AG04449 (cell line): ENCODE results near the gene ARHGEF40.

Source experiments
- CTCF ChIA-PET: fragments of 350-600 bp; formaldehyde crosslinking; extraction: SDS; loops from one replicate; lab custom pipeline; 2021; ENCODE audit warnings: antibody characterized with exemption; lab: Yijun Ruan, JAX
- POLR2A ChIA-PET: fragments of 400-600, 350-600 bp; formaldehyde crosslinking; extraction: SDS; loops from one replicate; lab custom pipeline; 2020; ENCODE audit warnings: antibody characterized with exemption, inconsistent platforms; lab: Yijun Ruan, JAX
- DNase-seq: peaks from one replicate; pipeline ENCODE4 v3.0.0-alpha.2; 2010; ENCODE audit warnings: low read depth, low spot score
- H3K4me3 ChIP-seq: 2 replicates; pipeline ENCODE4 v1.5.1; 2011; ENCODE audit warnings: low read depth, mild to moderate bottlenecking, control low read depth, low read length
- CTCF ChIP-seq: IDR thresholded peaks from one replicate; pipeline ENCODE4 v1.5.1; 2011; ENCODE audit warnings: mild to moderate bottlenecking, moderate library complexity, low read length, control low read depth, inconsistent platforms; ENCODE audit not compliant: insufficient read depth; ENCODE audit errors: missing control alignments

The ARHGEF40 gene

DNA sequence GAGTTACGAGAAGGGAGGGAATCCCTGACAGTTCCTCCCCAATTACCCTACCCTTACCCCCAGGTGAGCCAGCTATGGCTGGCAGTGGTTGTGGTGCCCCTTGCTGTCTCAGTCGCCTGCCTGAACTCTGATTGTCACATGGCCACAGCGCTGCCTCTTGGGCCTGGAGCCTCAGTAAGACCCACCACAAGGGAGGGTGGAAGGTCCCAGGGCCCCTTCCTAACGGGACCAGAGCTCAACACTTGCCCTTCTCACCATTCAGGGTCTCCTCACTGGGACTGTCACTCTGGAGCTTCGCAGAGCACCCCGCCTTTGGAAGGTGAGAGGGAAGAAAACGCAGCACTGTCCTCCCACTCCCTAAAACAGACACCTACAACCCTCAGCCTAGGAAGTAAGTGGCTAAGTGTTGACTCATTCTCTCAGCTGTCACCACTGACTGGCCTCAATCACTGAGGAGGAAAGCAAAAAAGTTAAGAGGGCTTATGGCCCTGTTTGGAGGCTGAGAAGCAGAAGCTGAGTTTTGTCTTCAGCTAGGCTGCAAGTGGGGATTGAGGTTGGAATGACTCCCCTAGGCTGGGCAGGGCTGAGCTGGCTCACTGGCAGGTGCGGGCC is 31.8 kb downstream of the ARHGEF40 start:
- DNase-seq, result no peak
- TF ChIP-seq CTCF, result no peak
- ChIA-PET POLR2A (interaction anchor here (1.5 kb wide), 1 partner anchor 31 kb away, joined by 15 read pairs; the partner anchor contains the start of gene ARHGEF40), CTCF (interaction anchor here (1.0 to 14.2 kb wide), 15 partner anchors 7 to 411 kb away, joined by 3 to 684 read pairs (median 43); partner anchors contain the start of genes ARHGEF40, METTL17, SLC39A2 and ZNF219)
- H3K4me3 ChIP-seq, result no peak overlapping the region

DNA sequence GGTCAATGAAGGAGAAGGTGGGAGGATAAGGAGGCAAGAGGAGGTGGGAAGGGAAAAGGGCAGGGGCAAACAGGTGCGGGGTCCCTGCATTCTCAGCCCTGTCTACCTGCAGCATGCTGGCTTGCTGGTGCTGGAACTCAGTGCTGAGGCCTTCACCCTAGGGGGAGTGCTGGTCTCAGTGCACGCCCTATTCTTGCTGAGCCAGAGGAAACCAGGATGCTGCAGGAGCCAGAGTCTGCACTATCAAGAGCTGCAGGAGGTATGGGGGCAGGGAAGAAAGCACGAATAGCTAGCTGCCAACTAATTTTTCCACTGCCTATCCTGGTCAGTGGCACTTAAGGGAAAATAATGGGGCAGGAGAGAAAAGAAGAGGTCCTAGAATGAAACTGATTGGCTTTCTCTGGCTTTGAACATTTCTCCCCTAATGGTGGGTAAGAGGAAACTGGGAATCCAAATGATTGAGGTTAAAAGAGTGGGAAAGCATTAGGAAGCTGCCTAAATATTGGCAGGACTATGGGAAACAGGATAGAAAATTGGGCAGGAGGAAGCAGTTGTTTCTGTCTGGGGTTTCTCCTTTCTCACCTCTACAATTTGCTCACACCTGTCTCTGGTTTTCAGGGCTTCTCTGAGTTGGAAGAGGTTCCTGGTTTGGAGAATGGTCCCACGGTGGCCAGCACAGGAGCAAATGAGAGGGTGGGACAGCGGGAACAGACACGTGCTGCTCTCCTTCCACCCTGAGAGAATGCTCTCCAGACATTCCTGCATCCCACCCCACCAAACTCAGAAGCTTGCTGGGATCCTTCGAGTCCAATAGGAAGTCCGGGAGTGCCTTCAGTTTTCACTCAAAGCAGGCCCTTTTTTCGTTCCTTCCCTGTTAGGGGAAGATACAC is 32.7 kb downstream of the ARHGEF40 start:
- DNase-seq, result no peak
- TF ChIP-seq CTCF, result no peak
- H3K4me3 ChIP-seq, result peak overlapping the region; percentile 55
- POLR2A ChIA-PET, result interaction anchor here (1.0 to 2.5 kb wide), 2 partner anchors 15 to 31 kb away, joined by 3 to 16 read pairs; no protein-coding TSS in a partner anchor
- CTCF ChIA-PET, result interaction anchor here (0.6 to 14.2 kb wide), 22 partner anchors 8 to 416 kb away, joined by 3 to 684 read pairs (median 44); partner anchors contain the start of genes ARHGEF40, METTL17, RNASE7 and SLC39A2

GRCh38 chr14:21103411-21103709 is 33.3 kb downstream of the ARHGEF40 start:
- ChIA-PET CTCF (interaction anchor here (0.6 to 14.2 kb wide), 26 partner anchors 8 to 415 kb away, joined by 3 to 684 read pairs (median 34); partner anchors contain the start of genes ARHGEF40, METTL17, NDRG2 and RNASE7), POLR2A (interaction anchor here (1.0 to 2.5 kb wide), 2 partner anchors 16 to 32 kb away, joined by 3 to 16 read pairs; no protein-coding TSS in a partner anchor)
- H3K4me3 ChIP-seq, result peak overlapping the region; percentile 55
- no peak for TF ChIP-seq CTCF
- no peak for DNase-seq

GRCh38 chr14:21103710-21104447 is 33.8 kb downstream of the ARHGEF40 start:
- TF ChIP-seq CTCF, result peak; percentile 90
- CTCF ChIA-PET, result interaction anchor here (0.7 to 14.2 kb wide), 45 partner anchors 9 to 673 kb away, joined by 3 to 684 read pairs (median 7); partner anchors contain the start of genes ARHGEF40, METTL17, NDRG2 and RNASE7
- POLR2A ChIA-PET, result interaction anchor here (0.9 to 2.5 kb wide), 7 partner anchors 11 to 133 kb away, joined by 3 to 16 read pairs (median 4); no protein-coding TSS in a partner anchor
- peak overlapping the region; percentile 93 for H3K4me3 ChIP-seq
- peak; percentile 71 for DNase-seq

GRCh38 chr14:21104448-21105060 is 34.5 kb downstream of the ARHGEF40 start:
- no peak for DNase-seq
- ChIA-PET POLR2A (interaction anchor here (0.9 to 2.5 kb wide), 6 partner anchors 12 to 134 kb away, joined by 3 to 16 read pairs (median 4); no protein-coding TSS in a partner anchor), CTCF (interaction anchor here (0.6 to 14.2 kb wide), 50 partner anchors 10 to 674 kb away, joined by 3 to 684 read pairs (median 5); partner anchors contain the start of genes ARHGEF40, METTL17, NDRG2 and RNASE7)
- peak; percentile 98 for TF ChIP-seq CTCF
- H3K4me3 ChIP-seq, result peak overlapping the region; percentile 93
